GM21367 (cell line): Measurements from ENCODE around the gene SMARCD3.

Source experiments
- ATAC-seq: cut with Tn5 transposase; IDR thresholded peaks from one replicate; pipeline ENCODE4 v1.9.1; 2021; ENCODE audit not compliant: unreplicated experiment

Gene SMARCD3

DNA sequence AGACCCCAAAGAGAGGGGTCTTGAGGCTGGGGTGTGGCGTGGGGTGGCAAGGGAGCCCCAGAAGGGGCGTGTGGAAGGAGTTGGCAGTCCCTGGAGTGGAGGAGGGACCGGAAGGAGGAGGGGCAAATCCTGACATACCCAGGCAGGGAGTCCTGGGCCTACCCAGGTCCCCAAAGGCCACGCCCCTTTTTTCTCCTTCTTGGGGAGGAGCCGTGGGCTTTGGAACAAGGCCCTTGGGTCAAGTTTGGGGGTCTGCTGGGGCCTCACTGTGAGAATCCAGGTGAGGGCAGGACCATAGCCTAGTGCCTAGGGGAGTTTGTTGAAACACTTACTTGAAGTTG, 1.2 kb upstream of the SMARCD3 start:
- no peak for ATAC-seq

DNA sequence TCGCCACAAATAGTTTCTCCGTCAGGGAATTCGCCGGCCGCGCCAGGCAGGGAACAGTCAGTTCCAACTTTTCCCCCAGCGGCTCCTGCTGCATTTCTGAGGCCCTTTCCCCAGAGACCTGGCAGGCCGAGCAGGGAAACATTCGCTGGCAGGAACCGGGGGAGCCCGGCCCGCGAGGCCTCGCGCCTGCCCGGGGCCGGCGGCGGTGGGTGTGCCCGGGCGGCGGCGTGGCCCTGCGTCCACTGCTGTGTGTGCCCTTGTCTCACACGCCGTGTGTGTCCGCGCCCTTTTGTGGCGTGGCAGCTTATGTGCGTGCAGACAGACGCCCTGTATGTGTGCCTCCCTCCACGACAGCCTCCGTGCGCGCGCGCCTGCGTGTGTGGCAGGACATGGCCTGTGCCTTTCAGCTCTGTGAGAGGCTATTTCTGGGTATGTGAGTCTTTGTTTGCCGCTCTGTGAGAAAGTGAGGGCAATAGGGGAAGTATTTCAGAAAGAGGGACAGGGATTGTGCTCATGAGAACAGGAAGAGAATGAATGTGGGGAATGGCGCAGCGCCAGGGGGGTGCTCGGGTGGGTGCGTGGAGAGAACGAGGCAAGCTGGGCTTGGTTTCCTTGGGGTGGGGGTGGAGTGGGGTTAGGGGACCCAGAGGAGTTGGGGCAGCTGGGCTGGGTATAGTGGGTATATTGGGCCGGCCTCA, 689 bp upstream of the SMARCD3 start:
- ATAC-seq, result no peak

DNA sequence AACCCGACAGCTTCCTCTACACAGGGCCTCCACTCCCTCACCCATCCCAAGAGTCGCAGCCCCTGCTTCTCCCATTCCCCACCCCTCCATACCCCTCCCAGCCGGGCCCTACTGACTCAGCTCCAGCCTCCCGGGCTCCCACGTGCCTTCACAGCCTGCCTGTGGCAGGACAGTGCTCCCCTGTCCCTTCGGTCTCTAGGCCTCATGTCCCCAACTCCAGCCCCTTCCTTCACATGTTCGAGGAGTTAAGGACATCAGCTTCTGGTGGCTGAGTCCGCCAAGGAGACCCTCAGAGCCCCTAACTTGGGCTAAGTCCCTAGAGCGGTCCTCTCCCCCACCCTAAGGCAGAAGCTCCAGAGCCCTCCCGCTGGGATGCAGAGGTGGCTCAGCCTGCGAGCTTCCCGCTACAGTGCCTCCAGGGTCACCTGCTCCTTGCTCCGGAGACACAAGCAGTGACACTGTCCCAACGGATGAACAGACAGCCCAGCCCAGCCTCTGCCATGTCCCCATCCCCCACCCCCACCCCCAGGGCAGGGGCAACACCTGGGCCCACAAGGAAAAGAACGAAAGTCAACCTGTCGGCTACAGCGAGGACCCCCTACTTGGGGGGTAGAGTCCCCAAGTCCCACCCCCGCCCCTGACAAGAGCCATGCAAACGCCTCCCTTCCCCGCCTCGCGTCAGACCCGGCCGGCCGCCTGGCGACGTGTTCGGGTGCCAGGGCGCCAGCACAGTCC, 716 bp downstream of the SMARCD3 start:
- ATAC-seq, result no peak

DNA sequence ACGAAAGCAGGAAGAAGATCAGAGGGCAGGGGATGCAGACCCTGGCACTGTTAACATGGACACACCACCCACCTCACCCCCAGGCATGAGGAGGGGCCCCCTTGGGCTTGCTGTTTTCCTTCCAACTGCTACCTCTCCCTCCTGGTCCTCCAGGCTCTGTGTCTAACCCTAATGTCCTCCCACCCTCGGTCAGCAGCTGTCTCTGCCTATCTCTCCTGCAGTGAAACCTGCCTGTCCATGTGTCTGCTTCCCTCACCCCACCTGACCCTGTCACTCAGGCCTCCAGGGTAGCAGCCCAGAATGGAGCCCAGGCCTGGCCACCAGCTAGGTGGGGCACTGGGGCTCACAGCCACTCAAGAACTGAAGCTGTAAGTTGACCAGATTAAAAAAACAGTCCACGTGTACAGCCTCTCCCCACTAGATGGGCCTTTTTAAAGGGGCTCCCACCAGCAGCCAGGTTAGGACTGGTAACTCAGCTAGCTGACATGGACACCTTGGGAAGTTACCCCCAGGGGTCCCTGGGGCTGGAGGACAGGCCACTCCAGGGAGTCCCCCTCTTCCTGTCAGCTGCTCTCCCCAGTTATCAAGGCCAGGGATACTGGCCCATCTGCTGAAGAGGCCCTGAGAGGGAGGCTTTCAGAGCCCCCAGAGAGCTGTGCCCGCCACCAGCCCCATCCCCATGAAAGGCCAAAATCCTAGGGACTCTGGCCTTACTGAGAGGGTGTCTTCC, 1.5 kb downstream of the SMARCD3 start:
- ATAC-seq, result no peak

GRCh38 chr7:151246102-151246850, 2.2 kb downstream of the SMARCD3 start:
- ATAC-seq, result no peak

- ATAC-seq, result peak; percentile 41
Observed at GRCh38 chr7:151245360-151246101, 3.0 kb downstream of the SMARCD3 start.

GRCh38 chr7:151244841-151245346, 3.6 kb downstream of the SMARCD3 start:
- no peak for ATAC-seq

- no peak for ATAC-seq
Observed at GRCh38 chr7:151244196-151244840, 4.2 kb downstream of the SMARCD3 start.

DNA sequence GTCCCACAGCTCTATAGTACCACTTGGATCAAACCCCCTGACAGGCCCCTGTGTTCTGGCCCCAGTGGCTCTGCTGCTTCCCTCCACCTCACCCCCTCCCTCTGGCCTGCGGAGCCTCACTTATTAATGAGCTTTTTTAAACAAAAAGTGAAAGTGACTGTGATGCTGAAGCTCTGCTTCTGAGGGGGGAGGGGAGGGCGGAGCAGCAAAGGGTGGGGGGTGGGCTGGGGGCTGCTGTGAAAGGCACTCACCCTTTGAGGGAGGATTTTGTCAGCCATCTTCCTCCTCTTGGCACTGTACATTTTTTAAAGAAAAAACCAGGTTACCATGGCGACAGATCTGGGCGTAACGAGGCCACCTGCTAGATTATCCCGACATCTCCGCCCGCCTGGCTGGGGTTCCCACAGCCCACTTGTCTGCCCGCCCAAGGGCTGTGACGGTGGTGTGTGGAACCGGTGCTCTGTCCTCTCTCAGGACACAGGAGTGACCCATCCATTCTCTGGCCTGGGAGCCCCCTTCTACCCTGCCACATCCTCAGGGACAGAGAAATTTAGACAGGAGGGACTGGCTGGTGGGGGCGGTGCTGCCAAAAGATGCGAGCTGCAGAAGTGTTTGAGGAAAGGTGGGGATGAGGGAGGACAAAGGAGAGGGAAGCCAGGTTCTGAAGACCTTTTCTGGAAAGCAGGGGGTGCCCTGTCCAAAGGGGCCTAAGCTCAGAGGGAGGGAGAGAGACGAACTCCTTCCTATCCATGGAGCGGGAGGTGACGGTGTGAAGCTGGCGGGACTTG, 4.9 kb downstream of the SMARCD3 start:
- peak; percentile 25 for ATAC-seq

- no peak for ATAC-seq
Observed at GRCh38 chr7:151243045-151243349, 5.5 kb downstream of the SMARCD3 start.

GRCh38 chr7:151242159-151243044, 6.1 kb downstream of the SMARCD3 start:
- ATAC-seq, result no peak

- no peak for ATAC-seq
Observed at GRCh38 chr7:151241755-151242096, 6.8 kb downstream of the SMARCD3 start.

DNA sequence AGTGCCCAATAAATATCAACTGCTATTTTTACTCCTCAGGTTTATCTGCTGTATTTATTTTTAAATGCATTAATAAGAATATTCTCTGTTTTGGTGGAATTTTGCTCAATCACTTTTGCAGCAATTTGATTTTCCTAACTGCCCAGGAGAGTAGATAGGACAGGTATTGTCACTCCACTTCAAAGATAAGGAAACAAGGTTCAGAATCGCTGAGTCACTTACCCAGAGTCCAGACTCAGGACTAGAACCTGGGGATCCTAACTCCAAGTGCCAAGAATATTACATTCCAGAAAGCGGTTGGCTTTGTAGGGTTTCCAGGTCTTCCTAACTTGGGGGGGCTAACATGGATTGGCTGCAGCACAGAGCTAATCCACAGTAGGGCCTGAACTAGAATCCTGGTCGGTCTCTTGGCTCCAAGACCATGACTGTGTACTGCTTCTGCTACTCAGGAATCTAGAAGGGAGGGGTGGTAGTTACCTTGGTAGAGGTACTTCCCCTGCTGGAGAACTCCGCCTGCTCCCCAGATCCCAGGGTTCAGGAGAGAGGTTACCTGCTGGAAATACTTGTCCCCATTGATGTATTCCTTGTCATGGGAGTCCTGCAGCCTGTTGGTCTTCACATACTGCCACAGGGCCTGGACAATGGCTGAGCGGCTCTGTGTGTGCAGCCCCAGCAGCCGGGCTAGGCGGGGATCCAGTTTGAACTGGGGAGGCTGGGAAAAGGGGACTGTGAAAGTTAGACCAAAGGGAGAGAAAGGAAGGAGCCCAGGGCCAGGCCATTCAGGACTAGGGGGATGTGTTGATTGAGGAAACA, 7.3 kb downstream of the SMARCD3 start:
- ATAC-seq, result no peak

DNA sequence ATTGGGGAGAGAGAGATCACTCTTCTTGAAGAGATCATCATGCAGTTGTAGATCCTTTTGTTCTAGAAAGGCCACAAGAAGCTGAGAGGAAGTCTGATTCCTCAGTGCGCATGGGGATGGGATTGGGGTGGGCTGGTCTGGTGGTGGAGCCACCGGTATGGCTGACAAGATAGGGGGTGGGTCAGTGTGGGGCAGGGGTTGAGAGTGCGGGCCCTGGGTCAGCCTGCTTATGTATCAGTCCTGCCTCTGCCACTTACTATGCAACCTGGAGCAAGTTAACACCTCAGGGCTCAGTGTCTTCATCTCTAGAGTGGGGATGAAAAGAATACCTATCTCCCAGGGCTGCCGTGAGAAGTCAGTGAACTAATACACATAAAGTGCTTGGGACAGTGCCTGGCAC, 8.0 kb downstream of the SMARCD3 start:
- ATAC-seq, result no peak

DNA sequence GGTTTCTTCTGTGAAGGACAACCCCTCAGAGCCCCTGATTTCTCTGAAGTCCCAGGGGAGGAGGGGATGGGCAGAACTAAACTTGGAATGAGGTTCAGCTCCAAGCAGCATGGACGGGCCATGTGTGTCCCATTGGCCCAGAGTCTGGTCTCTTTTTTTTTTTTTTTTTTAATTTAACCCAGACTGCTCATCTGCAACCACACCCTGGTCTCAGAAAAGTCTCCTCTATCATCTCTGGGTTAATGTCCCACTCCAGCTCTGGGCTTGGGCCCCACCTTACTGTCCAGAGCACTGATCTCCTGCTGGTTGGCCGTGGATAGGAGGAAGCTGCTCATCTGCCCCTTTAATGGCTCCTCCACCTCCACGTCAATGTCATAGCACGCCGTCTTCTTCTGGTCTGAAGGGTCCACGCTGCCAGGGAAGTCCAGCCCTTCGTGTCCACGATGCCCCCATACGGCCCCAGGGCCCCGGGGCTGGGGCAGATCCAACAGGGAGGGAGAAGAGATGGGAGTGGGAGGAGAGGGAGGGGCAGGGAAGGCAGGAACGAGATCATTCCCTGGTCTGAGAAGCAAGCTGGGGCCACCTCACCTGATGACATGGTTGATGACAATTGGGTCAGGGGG, 8.5 kb downstream of the SMARCD3 start:
- ATAC-seq, result no peak

- no peak for ATAC-seq
Observed at GRCh38 chr7:151238924-151239836, 9.3 kb downstream of the SMARCD3 start.
